Endothelial cell of umbilical vein (primary cell): Measurements from ENCODE around the gene CKS1B. TPM values are rescaled to one million over a fixed set of nuclear protein-coding genes. Genes with fewer than 3 reads are reported as not detected.

Source experiments
- BruUV-seq: library from RNA; stranded (reverse); fragments of 400-500 nt; replicated peaks from 2 replicates; lab custom pipeline; 2021; lab: Mats Ljungman, UMichigan
- CTCF ChIA-PET: fragments of 300-600, 350-600 bp; sonication (Branson Sonifier 250); formaldehyde crosslinking; loops from one replicate; lab custom pipeline; 2021; ENCODE audit warnings: antibody characterized with exemption, inconsistent platforms; lab: Charles Lee
- POLR2A ChIA-PET: fragments of 300-600, 350-600 bp; sonication (Branson Sonifier 250); formaldehyde crosslinking; loops from one replicate; lab custom pipeline; 2021; ENCODE audit warnings: antibody characterized with exemption, inconsistent platforms; lab: Charles Lee
- DNase-seq: peaks from one replicate; pipeline ENCODE4 v3.0.0-alpha.2; 2011; ENCODE audit warnings: low read depth, low spot score
- FAIRE-seq: peaks from 2 replicates; lab custom pipeline; 2011; peaks lifted over from hg19 to GRCh38; lab: Jason Lieb, UNC
- H2AFZ ChIP-seq: 2 replicates; pipeline ENCODE4 v1.6.0; 2012; ENCODE audit warnings: low read depth, low read length, control low read depth, inconsistent platforms
- H3K27ac ChIP-seq: 2 replicates; pipeline ENCODE4 v1.5.1; 2011; ENCODE audit warnings: low read depth, mild to moderate bottlenecking, control low read depth, low read length, moderate library complexity; ENCODE audit not compliant: insufficient read depth
- H3K27me3 ChIP-seq, 2 experiments: 2 replicates each; pipeline versions ENCODE4 v1.6.0 to v1.6.1; 2011; ENCODE audit warnings: low read length in 2 of 2, mixed read lengths in 1 of 2; ENCODE audit not compliant: control insufficient read depth in 2 of 2, insufficient read depth in 2 of 2
- H3K36me3 ChIP-seq, 2 experiments: 2 replicates in 1 of 2; 3 replicates in 1 of 2; pipeline ENCODE4 v1.5.1; 2011; ENCODE audit warnings: low read length in 2 of 2, mild to moderate bottlenecking in 1 of 2, moderate library complexity in 1 of 2; ENCODE audit not compliant: control insufficient read depth in 2 of 2, insufficient read depth in 2 of 2; ENCODE audit errors: extremely low read depth in 1 of 2
- H3K4me1 ChIP-seq: 3 replicates; pipeline ENCODE4 v1.5.1; 2011; ENCODE audit warnings: mild to moderate bottlenecking, low read length; ENCODE audit not compliant: control insufficient read depth, insufficient read depth; ENCODE audit errors: extremely low read depth
- H3K4me2 ChIP-seq: 2 replicates; pipeline ENCODE4 v1.6.1; 2011; ENCODE audit warnings: low read length, control low read depth, mixed read lengths; ENCODE audit not compliant: insufficient read depth
- H3K4me3 ChIP-seq, 3 experiments: fragments of 200-600 bp in 1 of 3; sonication (generic), shearing (Covaris generic) in 1 of 3; replicated peaks in 1 of 3; 2 replicates each; pipeline ENCODE4 v1.5.1; 2011 to 2016; ENCODE audit warnings: control low read depth in 3 of 3, low read length in 3 of 3, mild to moderate bottlenecking in 2 of 3, inconsistent platforms in 1 of 3, low read depth in 1 of 3, moderate library complexity in 1 of 3; ENCODE audit not compliant: insufficient read depth in 1 of 3
- H3K79me2 ChIP-seq: 2 replicates; pipeline ENCODE4 v1.6.0; 2012; ENCODE audit warnings: low read length, inconsistent platforms; ENCODE audit not compliant: control insufficient read depth, insufficient read depth
- H3K9ac ChIP-seq: replicated peaks from 2 replicates; pipeline ENCODE3; 2011; ENCODE audit warnings: low read length, control low read depth; ENCODE audit not compliant: insufficient read depth; ENCODE audit errors: extremely low read depth
- H3K9me1 ChIP-seq: replicated peaks from 3 replicates; pipeline ENCODE4 v1.6.0; 2011; ENCODE audit warnings: mild to moderate bottlenecking, low read length; ENCODE audit not compliant: control insufficient read depth, insufficient read depth; ENCODE audit errors: extremely low read depth
- H3K9me3 ChIP-seq: replicated peaks from 2 replicates; pipeline ENCODE4 v1.5.1; 2012; ENCODE audit warnings: low read length, inconsistent platforms; ENCODE audit not compliant: control insufficient read depth, insufficient read depth
- H4K20me1 ChIP-seq: replicated peaks from 2 replicates; pipeline ENCODE3; 2011; ENCODE audit warnings: mild to moderate bottlenecking, low read length; ENCODE audit not compliant: control insufficient read depth, insufficient read depth; ENCODE audit errors: extremely low read depth
- EZH2 ChIP-seq: IDR thresholded peaks from 2 replicates; pipeline ENCODE4 v1.6.1; 2012; ENCODE audit warnings: borderline replicate concordance, low read depth, mild to moderate bottlenecking, moderate library complexity, low read length, inconsistent platforms; ENCODE audit not compliant: severe bottlenecking
- FOS ChIP-seq: IDR thresholded peaks from 2 replicates; pipeline ENCODE4 v1.6.1; 2011; ENCODE audit warnings: mild to moderate bottlenecking, low read length, moderate library complexity, borderline replicate concordance; ENCODE audit not compliant: insufficient read depth
- GATA2 ChIP-seq: IDR thresholded peaks from 2 replicates; pipeline ENCODE4 v1.7.0; 2011; ENCODE audit warnings: low read depth, mild to moderate bottlenecking, moderate library complexity, mixed read lengths, low read length; ENCODE audit not compliant: insufficient read length, insufficient read depth
- JUN ChIP-seq: IDR thresholded peaks from 2 replicates; pipeline ENCODE4 v1.6.1; 2011; ENCODE audit warnings: borderline replicate concordance, low read depth; ENCODE audit not compliant: insufficient read length, insufficient read depth
- MYC ChIP-seq: IDR thresholded peaks from one replicate; pipeline ENCODE4 v1.6.1; 2011; ENCODE audit warnings: mild to moderate bottlenecking, low read depth, low read length
- POLR2A ChIP-seq: IDR thresholded peaks from 2 replicates; pipeline ENCODE4 v1.6.1; 2012; ENCODE audit warnings: low read depth, mild to moderate bottlenecking, control low read depth, low read length
- POLR2AphosphoS5 ChIP-seq: IDR thresholded peaks from 2 replicates; pipeline ENCODE4 v1.6.1; 2012; ENCODE audit warnings: low read depth, mild to moderate bottlenecking, control low read depth, low read length, moderate library complexity; ENCODE audit not compliant: insufficient read depth
- dilution Hi-C: fragments of 300-500 bp; cut with MboI; formaldehyde crosslinking; loops from one replicate; pipeline ENCODE4 v1.15.0; 2019; ENCODE audit warnings: low sequenced_read_pairs; ENCODE audit not compliant: extremely low pct_ligation_motif_present
- intact Hi-C: fragments of 100-400 bp; cut with micrococcal nuclease; formaldehyde crosslinking; loops from one replicate; pipeline ENCODE4 v1.10.0; 2022
- polyA plus RNA-seq, 4 experiments: library from polyadenylated mRNA; depleted of rRNA in 3 of 4; stranded (reverse) in 3 of 4; unstranded in 1 of 4; fragments of >200 nt; gene quantifications; 2 replicates each; pipeline versions ENCODE4 v1.2.1 to v1.2.3, GENCODE V29; 2011 to 2012; ENCODE audit warnings: missing spikeins in 1 of 4
- total RNA-seq: library from RNA; stranded (reverse); gene quantifications from 2 replicates; pipeline ENCODE4 v1.2.3, GENCODE V29; 2021
- TF ChIP-seq, protein P1 (sequence below): IDR thresholded peaks from 2 replicates; pipeline ENCODE4 v1.6.1; 2011; ENCODE audit not compliant: insufficient read depth, insufficient read length
- TF ChIP-seq, protein P2 (sequence below), 2 donors: IDR thresholded peaks; 1 replicate in 1 of 2; 2 replicates in 1 of 2; pipeline ENCODE4 v1.5.1; 2011; ENCODE audit warnings: low read length in 2 of 2, mild to moderate bottlenecking in 2 of 2, moderate library complexity in 2 of 2, control low read depth in 1 of 2, inconsistent platforms in 1 of 2, low read depth in 1 of 2; ENCODE audit not compliant: insufficient read depth in 1 of 2; ENCODE audit errors: extremely low read depth in 1 of 2

CKS1B gene
- total and polyA plus RNA-seq, 2 donors (not counting 3 experiments of a cell fraction or from before 2014, with no cell fraction given), result 126 to 280 TPM

DNA sequence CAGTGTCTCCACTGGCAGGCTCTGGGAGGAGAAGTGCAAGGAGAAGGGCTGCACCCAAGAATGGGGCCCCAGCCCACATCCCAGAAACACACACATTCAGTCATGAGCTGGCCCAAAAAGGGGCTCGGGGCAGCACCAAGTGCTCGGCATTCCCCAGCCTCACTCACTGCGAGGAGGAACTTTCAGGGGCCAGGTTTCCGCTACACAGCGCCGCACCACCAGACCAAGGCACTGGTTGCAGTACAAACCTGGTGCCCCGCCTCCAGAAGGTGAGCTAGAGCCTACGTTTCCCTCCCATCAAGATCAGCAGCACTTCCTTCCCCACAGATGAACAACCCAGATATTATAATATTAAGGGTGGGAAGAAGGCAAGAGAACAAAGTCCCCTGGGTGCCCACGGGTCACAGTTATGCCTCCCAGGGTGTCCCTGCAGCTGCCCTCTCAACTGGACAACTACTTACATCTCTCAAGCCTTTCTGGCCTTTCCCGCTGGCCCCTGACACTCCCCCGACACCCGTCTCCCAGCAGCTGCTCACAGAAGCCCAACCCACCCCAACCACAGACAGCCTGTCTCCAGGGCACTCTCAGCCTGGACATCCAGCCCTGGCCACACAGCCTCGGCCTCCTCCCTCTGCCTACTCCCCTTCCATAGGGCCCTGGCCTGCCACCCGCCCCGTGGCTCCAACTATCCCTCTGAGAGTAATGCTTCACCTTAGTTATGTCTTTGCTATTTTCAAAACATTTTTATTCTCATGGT lies 22.4 kb upstream of the CKS1B start:
- intact Hi-C loops (no loop called here), dilution Hi-C loops (no loop called here)
- H3K36me3 ChIP-seq, result peaks cover 0 to 23% of the 10 kb centered on the region in 2 experiments
- no peaks in the 10 kb centered on the region for H4K20me1 ChIP-seq
- no peak overlapping the region for H3K4me3 ChIP-seq
- BruUV-seq, result no TSS peak
- no peak overlapping the region for H3K9ac ChIP-seq
- TF ChIP-seq, protein P1, sequence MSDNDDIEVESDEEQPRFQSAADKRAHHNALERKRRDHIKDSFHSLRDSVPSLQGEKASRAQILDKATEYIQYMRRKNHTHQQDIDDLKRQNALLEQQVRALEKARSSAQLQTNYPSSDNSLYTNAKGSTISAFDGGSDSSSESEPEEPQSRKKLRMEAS, result no peak
- no peak for TF ChIP-seq FOS
- H3K9me3 ChIP-seq, result no peaks in the 10 kb centered on the region
- ChIA-PET CTCF (interaction anchor here (1.4 to 2.4 kb wide), 3 partner anchors 8 to 65 kb away, joined by 4 to 10 read pairs (median 5); no protein-coding TSS in a partner anchor), POLR2A (no interaction called here)
- FAIRE-seq, result no peak
- peaks cover 19% of the 10 kb centered on the region for H3K4me1 ChIP-seq
- H3K27ac ChIP-seq, result no peak overlapping the region
- H3K4me2 ChIP-seq, result no peak overlapping the region
- no peak for DNase-seq
- H3K27me3 ChIP-seq, result no peaks in the 10 kb centered on the region
- no peak overlapping the region for H2AFZ ChIP-seq
- H3K9me1 ChIP-seq, result no peaks in the 10 kb centered on the region
- H3K79me2 ChIP-seq, result no peaks in the 10 kb centered on the region

DNA sequence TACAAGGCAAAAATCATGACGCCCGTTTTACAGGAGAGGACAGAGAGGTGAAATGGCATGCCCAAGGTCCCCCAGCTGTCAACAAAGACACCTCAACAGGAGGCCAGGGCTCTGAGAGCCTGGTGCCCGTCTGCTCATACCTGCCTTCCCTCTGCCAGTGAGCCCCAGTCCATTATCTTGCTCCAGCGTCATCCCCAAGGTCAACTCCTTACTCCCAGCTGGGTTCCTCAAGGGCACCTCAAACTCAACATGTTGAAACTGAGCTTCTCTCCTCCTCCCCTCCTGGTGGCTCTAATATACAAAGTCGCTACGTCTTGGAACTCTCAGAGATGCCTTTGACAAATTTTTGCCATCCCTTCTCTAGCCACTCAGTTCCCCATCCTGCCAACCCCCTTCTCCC lies 21.8 kb upstream of the CKS1B start:
- intact Hi-C loops, result no loop called here
- Histone ChIP-seq H3K36me3 (peaks cover 0 to 19% of the 10 kb centered on the region in 2 experiments), H3K79me2 (no peaks in the 10 kb centered on the region), H4K20me1 (no peaks in the 10 kb centered on the region), H3K27me3 (no peaks in the 10 kb centered on the region), H3K9me3 (no peaks in the 10 kb centered on the region), H3K4me1 (peaks cover 19% of the 10 kb centered on the region), H3K9me1 (no peaks in the 10 kb centered on the region), H3K9ac (no peak overlapping the region), H2AFZ (no peak overlapping the region), H3K27ac (no peak overlapping the region), H3K4me2 (no peak overlapping the region), H3K4me3 (no peak overlapping the region)
- TF ChIP-seq FOS (no peak), EZH2 (no peak), JUN (no peak), GATA2 (no peak), POLR2A (no peak), MYC (no peak), POLR2AphosphoS5 (no peak)
- TF ChIP-seq, protein P1, result no peak
- TF ChIP-seq, protein P2, sequence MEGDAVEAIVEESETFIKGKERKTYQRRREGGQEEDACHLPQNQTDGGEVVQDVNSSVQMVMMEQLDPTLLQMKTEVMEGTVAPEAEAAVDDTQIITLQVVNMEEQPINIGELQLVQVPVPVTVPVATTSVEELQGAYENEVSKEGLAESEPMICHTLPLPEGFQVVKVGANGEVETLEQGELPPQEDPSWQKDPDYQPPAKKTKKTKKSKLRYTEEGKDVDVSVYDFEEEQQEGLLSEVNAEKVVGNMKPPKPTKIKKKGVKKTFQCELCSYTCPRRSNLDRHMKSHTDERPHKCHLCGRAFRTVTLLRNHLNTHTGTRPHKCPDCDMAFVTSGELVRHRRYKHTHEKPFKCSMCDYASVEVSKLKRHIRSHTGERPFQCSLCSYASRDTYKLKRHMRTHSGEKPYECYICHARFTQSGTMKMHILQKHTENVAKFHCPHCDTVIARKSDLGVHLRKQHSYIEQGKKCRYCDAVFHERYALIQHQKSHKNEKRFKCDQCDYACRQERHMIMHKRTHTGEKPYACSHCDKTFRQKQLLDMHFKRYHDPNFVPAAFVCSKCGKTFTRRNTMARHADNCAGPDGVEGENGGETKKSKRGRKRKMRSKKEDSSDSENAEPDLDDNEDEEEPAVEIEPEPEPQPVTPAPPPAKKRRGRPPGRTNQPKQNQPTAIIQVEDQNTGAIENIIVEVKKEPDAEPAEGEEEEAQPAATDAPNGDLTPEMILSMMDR (IDR thresholded peaks at IDR 0.05; ENCODE audit: extremely low read depth in 1 of 2, insufficient read depth in 1 of 2, low read depth in 1 of 2, low read length in 2 of 2), result no peak
- POLR2A ChIA-PET, result no interaction called here
- CTCF ChIA-PET, result interaction anchor here (0.9 to 2.4 kb wide), 3 partner anchors 9 to 132 kb away, joined by 3 to 10 read pairs (median 4); no protein-coding TSS in a partner anchor
- dilution Hi-C loops, result no loop called here
- FAIRE-seq (no peak), DNase-seq (no peak)
- no TSS peak for BruUV-seq
